COLO829 (cell line): ENCODE results near the gene STMN3.
"Not testable (repeated sequence)": the region's sequence is repeated elsewhere in the genome, so short reads cannot be mapped to it uniquely, and the experiment has no call there.

Experiments
- DNase-seq: peaks from one replicate; pipeline ENCODE4 v3.0.0; 2012; ENCODE audit warnings: low spot score

STMN3 gene

GRCh38 chr20:63635431-63636141 is 17.6 kb downstream of the STMN3 start:
- DNase-seq = no peak

GRCh38 chr20:63633732-63634131 is 19.5 kb downstream of the STMN3 start:
- no peak for DNase-seq

- not testable (repeated sequence) for DNase-seq
Measured at GRCh38 chr20:63631426-63631825, 21.8 kb downstream of the STMN3 start.

GRCh38 chr20:63630956-63631355 is 22.3 kb downstream of the STMN3 start:
- DNase-seq = not testable (repeated sequence)

GRCh38 chr20:63628246-63628975 is 24.8 kb downstream of the STMN3 start:
- DNase-seq = peak; percentile 81

- DNase-seq = no peak
Measured at GRCh38 chr20:63627751-63628245, 25.4 kb downstream of the STMN3 start.

GRCh38 chr20:63627129-63627750 is 26.0 kb downstream of the STMN3 start:
- DNase-seq = peak; percentile 95

GRCh38 chr20:63626424-63627128 is 26.6 kb downstream of the STMN3 start, which contains the start of gene GMEB2:
TSS of gene GMEB2 (minus strand) at chr20:63627101. CDS start at chr20:63619397, 7,704 bp downstream.
- peak; percentile 62 for DNase-seq

- DNase-seq = no peak
Measured at GRCh38 chr20:63625771-63626423, 27.3 kb downstream of the STMN3 start.

GRCh38 chr20:63624486-63624885 is 28.7 kb downstream of the STMN3 start:
- no peak for DNase-seq

- DNase-seq = no peak
Measured at GRCh38 chr20:63622732-63623131, 30.5 kb downstream of the STMN3 start.

GRCh38 chr20:63622096-63622495 is 31.1 kb downstream of the STMN3 start:
- DNase-seq = no peak

GRCh38 chr20:63620991-63621390 is 32.2 kb downstream of the STMN3 start:
- no peak for DNase-seq

- DNase-seq = no peak
Measured at GRCh38 chr20:63619505-63619904, 33.7 kb downstream of the STMN3 start.

GRCh38 chr20:63619086-63619485 is 34.1 kb downstream of the STMN3 start:
- no peak for DNase-seq

GRCh38 chr20:63618291-63618980 is 34.8 kb downstream of the STMN3 start:
- DNase-seq = no peak

- DNase-seq = no peak
Measured at GRCh38 chr20:63617876-63618265, 35.4 kb downstream of the STMN3 start.

- DNase-seq = no peak
Measured at GRCh38 chr20:63617092-63617875, 35.9 kb downstream of the STMN3 start.

GRCh38 chr20:63613863-63614594 is 39.2 kb downstream of the STMN3 start:
- not testable (repeated sequence) for DNase-seq
